Renal pelvis (tissue), 4 donors: ENCODE data around the gene PTPRN2. TPM values are rescaled to one million over a fixed set of nuclear protein-coding genes. Genes with fewer than 3 reads are reported as not detected.
"Not testable (repeated sequence)": the region's sequence is repeated elsewhere in the genome, so short reads cannot be mapped to it uniquely, and the experiment has no call there.

Experiments used
- DNase-seq: peaks from one replicate; pipeline ENCODE4 v3.0.0-alpha.2; 2013
- polyA plus RNA-seq, 3 donors: library from polyadenylated mRNA; unstranded; fragments of 120-200 nt; gene quantifications; one replicate each; pipeline ENCODE4 v1.2.1, GENCODE V29; 2013; ENCODE audit not compliant: insufficient read length in 3 of 3

The PTPRN2 gene
- polyA plus RNA-seq, 3 donors: 6.6 to 7.5 (median 7.4) TPM

DNA sequence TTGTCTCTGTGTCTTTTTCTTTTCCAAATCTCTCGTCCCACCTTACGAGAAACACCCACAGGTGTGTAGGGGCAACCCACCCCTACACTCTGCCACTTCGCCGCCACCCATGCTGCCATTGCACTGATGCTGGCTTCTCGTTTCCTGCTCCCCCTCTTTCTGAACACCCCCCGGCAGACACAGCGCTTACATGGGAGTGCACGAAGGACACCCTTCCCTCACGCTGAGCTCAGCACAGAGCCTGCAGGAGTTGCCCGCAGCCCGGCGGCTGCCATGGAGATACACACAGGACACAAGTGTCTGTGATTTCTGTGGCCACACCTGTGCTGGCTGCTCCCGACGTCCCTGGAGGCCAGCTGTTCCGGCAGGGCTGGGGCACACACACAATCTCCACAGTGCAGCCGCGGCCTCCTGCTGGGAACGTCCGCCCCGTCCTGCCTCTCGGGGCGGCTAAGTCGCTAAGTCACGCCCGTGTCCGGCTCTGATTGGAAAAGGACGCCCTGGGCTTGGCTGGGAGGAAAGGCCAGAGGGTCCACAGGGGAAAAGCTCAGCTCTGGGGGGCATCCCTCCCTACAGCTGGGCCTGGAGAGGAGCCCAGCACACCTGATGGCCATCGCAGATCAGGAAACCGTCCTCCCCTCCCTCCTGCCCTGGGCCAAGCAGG lies 349.8 kb downstream of the PTPRN2 start:
- DNase-seq: no peak

DNA sequence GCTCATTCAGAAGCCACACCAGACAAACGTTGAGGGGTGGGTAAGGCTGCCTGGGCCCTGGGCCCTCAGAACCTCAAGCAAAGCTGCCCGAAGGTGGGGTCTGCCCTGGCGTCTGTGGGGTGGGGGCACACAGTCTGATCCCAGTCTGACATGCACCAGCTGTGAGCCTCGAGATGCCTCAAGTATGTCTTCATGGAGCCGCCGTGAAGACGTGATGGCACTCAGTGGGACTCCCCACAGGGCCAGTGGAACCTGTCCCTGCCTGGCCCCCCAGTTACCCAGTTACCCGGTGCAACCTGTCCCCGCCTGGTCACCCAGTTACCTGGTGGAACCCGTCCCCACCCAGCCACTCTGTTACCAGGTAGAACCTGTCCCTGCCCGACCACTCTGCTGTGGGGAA lies 351.2 kb downstream of the PTPRN2 start:
- DNase-seq: no peak

DNA sequence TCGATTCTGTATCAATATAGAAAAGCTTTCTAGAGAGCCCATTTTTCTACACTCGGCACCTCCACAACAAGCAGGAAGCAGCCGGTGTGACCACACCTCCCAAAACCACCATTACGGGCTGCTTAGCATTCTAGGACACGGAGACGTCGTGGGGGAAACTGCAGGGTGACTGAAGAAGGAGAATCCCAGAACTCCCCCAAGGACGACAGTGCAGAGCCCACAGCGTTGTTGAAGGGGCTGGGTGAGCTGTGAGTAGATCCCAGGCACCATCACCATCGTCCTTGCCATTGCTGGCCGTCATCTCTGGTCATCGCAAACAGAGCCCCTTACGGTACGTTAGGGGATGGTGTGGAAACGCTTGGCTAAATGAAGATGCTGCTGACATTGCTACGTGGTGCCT lies 351.8 kb downstream of the PTPRN2 start:
- no peak for DNase-seq

DNA sequence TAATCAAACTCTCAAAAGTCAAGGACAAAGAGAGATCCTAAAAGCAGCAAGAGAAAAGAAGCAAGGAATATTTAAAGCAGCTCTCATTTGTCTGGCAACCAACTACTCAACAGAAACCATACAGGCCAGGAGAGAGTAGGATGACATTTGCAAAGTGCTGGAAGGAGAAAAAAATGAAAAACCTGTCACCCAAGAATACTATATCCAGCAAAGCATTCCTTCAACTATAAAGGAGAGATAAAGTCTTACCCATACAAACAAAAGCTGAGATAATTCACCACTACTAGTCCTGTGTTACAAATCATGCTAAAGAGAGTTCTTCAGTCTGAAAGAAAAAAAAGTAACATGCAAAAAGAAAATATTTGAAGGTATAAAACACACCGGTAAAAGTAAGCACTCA lies 357.7 kb downstream of the PTPRN2 start:
- no peak for DNase-seq

DNA sequence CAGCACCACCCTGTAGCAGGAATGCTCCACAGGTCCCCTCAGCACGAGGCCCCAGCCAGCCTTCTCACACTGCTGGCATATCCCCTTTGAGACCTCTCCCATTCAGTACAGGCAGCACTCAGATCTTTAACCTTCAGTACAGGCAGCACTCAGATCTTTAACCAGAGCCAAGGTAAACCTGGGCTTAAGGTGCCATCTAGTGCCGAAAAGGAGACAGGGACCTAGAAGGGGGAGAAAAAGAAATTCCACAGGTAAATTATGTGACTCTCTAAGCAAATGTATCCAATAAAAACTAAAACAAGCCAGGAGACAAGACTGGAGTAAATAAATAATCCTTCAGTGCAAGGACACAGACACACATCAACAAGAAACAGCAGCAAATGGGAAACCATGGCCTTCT lies 358.6 kb downstream of the PTPRN2 start:
- DNase-seq: no peak

DNA sequence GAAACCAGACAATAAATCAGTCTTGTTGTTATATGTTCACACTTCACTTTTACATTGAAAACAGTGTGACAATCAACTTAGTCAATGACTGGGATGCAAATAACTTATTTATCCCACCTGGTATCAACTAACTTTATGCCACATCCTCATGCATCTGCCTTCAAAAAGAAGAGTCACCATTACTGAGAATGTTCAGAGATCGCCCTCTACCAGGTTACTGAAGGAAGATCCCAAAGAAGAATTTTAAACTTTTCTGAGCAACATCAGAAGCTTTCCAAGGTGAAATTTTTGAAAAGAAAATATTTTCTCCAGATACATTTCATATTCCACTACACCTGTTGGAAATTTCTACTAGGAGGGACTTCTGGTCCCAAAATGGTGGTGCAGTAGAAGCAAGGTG lies 359.5 kb downstream of the PTPRN2 start:
- no peak for DNase-seq

DNA sequence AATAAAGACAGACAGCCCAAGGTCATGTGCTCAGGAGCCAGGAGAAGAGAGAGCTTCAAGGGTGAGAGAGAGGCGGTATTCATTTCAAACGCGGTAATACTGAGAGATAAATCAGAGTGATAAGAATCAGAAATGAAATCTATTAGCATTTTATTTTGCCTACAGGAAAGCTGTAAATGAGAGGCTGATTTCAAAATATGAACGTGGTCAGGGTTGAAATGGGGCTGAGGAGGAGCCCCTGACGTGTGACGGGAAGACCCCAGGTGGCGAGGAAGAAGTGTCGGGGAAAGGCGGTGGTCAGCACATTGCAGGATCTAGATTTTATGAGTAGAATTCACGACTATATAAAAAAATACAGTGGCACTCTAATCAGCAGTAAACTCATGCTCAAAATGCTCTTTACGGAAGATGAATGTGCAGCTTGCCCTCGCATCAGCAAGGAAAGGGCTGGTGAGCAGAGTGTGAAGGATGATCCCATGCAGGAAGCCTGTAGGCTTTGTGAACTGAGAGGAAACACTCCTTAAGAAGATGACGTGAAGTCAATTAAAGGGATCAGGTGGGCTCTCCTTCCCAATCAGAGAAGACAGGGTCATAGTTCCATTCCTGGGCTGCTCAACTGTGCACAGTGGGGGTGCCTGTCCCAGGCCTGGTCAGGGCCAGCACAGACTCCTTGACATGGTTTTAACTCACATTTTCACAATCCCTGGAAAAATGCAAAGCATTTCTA lies 360.2 kb downstream of the PTPRN2 start:
- no peak for DNase-seq

DNA sequence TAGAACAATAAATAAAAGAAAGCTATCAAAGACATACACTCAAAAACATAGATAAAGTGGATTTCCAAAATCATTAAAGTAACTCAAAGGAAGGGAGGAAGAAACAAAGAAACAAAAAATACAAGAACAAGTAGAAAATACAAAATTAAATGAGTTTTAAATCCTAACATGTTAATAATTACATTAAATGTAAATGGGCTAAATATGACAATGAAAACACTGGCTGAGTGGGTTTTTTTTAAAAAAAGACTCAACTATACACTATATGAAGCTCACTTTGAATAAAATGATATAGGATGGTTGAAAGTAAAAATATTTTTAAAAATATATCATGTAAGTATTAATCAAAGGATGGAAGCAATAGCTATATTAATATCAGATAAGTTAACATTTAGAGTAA lies 371.4 kb downstream of the PTPRN2 start:
- DNase-seq: no peak

DNA sequence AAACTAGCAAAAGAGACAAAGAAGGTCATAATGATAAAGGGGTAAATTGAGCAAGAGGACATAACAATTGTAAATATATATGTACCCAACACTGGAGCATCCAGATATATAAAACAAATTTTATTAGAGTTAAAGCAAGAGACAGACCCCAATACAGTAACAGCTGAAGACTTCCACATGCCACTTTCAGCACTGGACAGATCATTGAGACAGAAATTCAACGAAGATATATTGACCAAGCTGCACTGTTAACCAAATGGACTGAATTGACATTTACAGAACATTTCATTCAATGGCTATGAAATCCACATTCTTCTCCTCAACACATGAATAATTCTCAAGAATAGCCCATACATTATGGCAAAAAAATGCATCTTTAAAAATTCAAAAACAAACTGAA lies 378.2 kb downstream of the PTPRN2 start:
- DNase-seq: no peak

DNA sequence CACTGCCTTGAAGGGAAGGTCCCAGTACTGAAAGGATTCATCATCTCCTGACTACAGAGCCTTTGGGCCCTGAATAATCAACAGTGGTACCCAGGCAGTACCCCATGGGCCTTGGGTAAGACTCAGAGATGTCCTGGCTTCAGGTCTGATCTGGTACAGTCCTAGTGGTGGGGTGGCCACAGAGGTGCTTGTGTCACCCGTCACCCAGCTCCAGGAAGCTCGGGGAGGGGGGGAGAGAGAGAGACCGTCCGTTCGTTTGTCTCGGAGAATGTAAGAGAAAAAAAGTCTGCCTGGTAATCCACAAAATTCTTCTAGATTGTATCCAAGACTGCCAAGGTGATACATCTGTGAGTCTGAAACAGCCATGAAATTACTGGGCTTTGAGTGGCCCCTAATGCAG lies 381.3 kb downstream of the PTPRN2 start:
- DNase-seq: no peak

DNA sequence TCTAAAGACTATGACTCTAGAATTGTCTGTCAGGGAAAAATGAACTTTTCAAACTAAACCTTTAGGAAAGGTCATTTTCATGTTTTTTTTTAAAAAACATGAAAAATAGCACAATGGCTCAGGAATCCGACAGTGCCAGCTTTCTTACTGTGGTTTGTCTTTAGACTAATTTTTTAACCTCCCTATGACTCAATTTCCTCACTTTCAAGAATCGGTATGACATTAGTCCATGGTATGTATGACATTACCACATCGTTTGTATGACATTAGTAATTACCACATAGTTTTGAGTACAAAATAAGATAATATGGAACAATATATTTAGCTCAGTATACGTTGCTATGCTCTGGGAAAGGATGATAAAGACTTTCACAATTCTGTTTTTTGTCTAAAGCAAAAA lies 383.2 kb downstream of the PTPRN2 start:
- no peak for DNase-seq

DNA sequence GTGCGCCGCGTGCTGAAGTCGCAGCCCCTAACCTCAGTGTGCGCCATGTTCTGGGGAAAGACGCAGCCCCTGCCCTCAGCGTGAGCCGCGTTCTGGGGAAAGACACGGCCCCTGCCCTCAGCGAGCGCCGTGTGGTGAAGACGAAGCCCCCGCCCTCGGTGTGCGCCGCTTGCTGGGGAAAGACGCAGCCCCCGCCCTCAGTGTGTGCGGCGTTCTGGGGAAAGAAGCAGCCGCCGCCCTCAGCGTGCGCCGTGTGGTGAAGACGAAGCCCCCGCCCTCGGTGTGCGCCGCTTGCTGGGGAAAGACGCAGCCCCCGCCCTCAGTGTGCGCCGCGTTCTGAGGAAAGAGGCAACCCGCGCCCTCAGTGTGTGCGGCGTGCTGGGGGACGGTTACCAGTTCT lies 383.7 kb downstream of the PTPRN2 start:
- DNase-seq: not testable (repeated sequence)

DNA sequence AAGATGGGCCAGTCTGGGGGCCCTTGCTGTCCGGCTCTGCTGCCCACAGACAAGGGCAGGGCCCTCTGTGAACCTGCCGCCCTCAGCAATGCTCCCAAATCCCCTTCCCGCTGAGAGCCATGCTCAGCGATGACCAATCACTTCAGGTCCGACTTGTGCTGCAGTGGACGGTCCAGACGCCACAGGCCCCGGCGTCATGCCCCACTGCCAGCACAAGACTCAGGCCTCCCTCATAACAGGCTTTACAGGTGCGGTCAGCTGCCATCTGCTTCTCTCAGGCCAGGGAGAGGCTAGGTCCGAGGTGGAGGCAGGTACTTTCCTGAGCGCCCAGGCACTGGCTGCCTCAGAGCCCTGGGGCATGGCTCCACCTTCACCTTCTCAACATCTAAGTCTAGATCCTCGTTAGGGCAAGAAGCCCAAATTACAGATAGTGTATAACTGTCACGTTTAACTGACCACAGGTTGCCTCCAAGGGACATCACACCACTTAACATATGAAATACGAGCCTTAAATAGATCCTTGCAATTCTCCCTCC lies 393.2 kb downstream of the PTPRN2 start:
- DNase-seq: no peak

DNA sequence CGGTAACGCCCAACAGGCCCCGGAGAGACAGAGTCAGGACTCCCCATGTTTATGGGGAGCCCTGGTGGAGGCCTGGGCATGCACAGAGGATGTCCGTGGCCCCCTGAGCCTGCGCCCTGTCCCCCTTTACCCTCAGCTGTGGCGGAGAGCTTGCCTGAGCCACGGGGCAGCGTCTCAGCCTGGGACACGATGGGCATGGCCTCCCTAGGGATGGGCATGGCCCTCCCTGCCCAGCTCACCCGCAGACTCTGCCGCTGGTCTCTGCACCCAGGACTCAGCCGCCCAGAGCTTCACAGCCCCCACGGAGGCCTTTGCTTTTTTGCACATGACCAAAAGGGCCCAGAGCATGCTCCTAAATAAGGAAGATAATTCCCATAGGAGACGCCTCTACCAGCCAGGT lies 394.2 kb downstream of the PTPRN2 start:
- no peak for DNase-seq

DNA sequence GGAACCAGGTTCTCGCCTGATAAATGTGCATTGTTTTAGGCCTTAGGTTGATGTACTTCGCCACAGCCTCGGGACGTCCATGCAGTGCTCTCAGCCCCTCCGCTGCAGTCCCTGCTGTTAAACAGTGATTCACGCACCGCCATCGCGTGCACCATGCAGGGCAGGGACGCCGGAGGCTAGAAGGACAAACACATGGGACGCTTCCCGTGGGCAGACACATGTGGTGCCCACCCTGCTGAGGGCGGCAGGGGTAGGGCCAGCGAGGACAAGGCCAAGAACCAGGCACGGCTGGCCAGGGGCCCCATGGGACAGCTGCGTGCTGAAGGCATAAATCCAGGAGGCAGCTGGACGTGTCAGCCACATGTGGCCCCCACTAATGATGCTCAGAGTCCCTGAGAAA lies 394.7 kb downstream of the PTPRN2 start:
- no peak for DNase-seq

DNA sequence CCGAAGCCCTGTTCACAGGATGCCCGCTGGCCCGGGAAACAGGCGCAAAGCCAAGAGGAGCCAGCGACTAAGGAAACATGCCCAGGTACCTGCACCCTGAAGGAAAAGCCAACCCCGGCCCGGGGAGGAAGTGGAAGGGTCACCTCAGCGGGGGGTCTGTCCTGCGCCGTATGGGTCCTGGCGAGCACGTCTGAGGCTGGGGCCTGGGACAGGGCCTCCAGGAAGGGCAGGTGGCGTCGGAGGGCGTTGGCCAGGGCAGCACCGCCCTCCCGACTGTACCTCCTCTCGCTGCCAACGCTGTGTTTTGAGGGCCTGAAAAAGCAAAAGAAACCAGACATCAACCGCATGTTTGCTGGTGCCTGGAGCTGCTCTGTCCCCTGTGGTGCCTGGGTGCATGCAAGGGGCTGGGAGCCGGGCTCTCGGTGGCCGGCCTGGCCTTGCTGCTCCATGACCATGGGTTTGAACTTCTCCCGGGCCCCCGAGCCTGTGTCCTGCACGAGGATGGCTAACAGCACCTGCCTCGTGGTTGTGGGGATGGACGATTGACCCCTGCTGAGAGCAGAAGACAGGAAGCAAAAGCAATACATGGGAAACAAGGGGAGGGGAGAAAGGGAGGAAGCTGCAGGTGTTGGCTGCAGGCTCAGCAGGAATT lies 395.3 kb downstream of the PTPRN2 start:
- no peak for DNase-seq

DNA sequence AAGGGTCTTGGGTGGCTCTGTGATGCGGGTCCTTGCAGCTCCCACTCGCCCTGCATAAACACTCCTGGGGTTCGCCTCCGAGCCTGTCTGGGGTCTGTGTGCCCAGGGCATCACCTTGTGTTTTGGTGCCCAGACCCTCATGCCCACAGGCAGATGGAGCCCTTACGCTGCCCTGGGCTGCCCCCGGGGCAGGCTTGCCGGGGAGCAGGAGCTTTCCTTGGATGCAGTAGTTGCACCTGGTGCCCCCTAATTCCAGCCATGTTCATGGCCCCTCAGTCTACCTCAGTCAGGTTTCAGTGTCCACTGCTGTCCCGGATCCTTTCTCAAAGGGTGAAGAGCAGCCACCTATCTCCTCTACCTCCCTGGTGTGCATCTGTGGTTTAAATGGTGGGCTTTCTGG lies 396.0 kb downstream of the PTPRN2 start:
- no peak for DNase-seq

DNA sequence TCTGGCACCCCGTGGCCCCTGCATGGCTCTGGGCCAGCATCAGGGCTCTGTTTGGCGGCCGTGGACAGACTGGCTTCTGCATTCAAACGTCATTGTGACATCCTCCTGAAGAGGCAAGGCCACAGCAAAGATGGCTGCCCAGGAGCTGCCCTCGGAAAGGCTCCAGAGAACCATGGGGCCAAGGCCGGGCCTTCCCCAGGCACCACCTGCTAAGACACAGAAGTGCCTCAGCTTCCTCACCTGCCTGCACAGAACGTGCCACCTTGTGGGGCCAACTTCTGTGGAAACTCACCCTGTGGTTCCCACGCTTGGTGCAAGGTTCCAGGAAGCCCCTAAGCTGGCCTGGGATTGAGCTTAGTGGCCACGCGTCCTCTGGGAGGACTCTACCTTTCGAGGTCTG lies 396.9 kb downstream of the PTPRN2 start:
- no peak for DNase-seq

DNA sequence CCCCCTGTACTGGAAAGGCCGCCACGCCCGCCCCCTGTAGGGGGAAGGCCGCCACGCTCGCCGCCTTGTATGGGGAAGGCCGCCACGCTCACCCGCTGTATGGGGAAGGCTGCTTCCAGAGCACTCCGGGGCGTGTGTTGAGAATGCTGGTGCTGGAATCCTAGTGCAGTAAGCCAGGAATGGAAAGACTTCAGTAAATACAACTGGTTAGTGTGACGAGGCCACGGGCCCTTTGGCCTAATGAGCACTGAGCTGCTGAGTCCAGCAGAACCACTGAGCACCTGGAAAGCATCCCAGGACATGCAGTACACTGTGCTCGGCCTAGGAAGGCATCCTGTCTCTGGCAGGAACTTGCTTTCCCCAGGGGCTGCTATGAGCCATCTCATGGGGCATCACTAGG lies 398.9 kb downstream of the PTPRN2 start:
- DNase-seq: no peak

DNA sequence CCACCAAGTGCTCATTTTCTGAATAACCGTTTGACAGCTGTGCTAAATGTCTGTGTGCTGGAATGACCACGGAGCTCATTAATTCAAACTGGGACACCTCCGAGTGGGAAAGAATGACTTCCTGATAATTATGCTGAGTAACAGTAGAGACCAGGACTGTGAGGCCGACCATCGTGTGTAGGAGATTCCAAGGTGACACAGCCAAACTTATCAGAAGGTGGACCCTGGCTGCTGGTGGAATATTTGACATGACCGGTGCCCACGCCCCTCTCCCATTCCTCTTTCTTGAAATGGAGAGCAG lies 400.0 kb downstream of the PTPRN2 start:
- no peak for DNase-seq

DNA sequence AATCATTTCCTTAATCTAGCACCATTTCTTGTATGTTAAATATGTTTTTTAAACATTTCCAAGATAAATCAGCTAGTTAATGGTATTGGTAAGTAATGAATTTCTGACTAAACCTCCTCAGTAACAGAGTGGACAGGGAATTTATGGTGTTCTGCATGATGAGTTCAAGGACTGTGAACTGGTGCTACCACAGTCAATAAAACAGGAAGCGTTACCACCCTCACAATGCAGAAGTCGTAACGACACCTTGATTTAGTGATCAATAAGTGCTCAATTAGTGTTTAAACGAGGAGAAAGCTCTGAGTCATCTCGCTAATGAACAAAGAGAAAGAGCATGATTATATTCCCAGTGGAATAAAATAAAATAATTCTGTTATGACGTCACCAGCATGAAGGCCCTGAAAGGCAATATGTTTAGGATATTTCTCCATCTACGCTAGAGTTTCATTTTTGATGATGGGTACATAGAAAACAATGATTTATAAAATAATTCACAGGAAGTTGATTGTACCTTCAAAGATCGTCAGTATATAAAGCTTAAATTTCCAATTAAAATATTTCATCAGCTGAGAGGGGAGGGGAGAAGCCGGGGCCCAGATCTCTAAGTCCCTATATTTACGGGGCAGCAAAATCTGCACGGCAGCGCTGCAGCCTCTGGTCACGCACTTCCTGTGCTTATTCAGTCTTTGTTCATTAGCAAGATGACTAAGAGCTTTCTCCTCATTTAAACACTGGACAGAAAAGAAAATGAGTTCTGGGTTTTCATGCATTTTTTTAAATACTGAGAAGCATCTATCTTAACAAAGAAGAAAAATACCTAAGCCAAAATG lies 400.5 kb downstream of the PTPRN2 start:
- no peak for DNase-seq

DNA sequence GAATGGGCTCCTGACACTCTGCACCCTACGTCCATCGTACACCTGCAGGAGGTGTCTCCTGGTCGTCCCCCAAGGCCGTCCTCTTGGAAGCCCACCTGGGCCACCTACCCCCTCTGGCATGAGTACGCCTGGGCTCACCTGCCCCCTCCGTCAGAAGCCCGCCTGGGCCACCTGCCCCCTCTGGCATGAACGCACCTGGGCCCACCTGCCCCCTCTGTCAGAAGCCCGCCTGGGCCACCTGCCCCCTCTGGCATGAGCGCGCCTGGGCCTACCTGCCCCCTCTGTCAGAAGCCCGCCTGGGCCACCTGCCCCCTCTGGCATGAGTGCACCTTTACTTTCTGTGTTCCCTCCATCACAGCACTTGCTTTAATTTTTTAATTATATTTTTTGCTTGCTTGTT lies 401.2 kb downstream of the PTPRN2 start:
- no peak for DNase-seq

DNA sequence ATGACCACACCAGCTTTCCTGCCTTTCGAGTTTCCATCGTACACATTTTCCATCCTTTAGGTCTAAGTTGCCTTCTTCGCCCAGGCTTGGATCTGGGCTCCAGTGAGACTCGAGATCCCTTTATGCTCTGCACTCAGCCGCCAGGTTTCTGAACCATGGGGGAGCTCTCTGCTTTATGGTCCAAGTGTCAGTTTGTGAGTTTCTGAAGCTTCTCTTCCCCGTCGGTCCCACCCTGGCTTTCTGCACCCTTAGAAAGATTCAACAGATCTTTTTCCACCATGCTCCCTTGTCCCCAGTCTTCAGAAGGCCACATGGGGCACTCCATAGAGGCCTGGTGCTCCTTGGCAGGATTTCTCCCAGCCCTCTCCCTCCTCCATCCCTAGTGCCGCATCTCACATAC lies 402.0 kb downstream of the PTPRN2 start:
- no peak for DNase-seq
